K562 (cell line): ENCODE measurements around the gene ELP1. TPM values are rescaled to one million over a fixed set of nuclear protein-coding genes. Genes with fewer than 3 reads are reported as not detected.

ENCODE experiments used
- AFF4 ChIP-seq: sonication (generic); formaldehyde crosslinking; IDR thresholded peaks from 2 replicates; pipeline ENCODE4 v1.8.0; 2023; ENCODE audit warnings: mild to moderate bottlenecking, missing genetic modification reagents
- ATF6 ChIP-seq: sonication (generic); formaldehyde crosslinking; IDR thresholded peaks from 2 replicates; pipeline ENCODE4 v1.4.0; 2020; ENCODE audit warnings: mild to moderate bottlenecking, missing genetic modification reagents
- BHLHE40 ChIP-seq: IDR thresholded peaks from 2 replicates; pipeline ENCODE4 v1.6.1; 2011; ENCODE audit warnings: low read length, improper control_type of control experiment
- C11orf30 ChIP-seq: fragments of 450-650 bp; IDR thresholded peaks from 2 replicates; pipeline ENCODE4 v1.6.1; 2016; ENCODE audit warnings: low read depth, mild to moderate bottlenecking
- CEBPB ChIP-seq: fragments of 450-650 bp; IDR thresholded peaks from 2 replicates; pipeline ENCODE4 v1.6.1; 2016; ENCODE audit warnings: missing genetic modification characterization, missing compliant biosample characterization
- ELF4 ChIP-seq: fragments of 450-650 bp; formaldehyde crosslinking; IDR thresholded peaks from 2 replicates; pipeline ENCODE4 v1.4.0; 2022; ENCODE audit warnings: missing genetic modification characterization
- ESRRA ChIP-seq: fragments of 450-650 bp; IDR thresholded peaks from 2 replicates; pipeline ENCODE4 v1.6.1; 2014; ENCODE audit warnings: low read depth, mild to moderate bottlenecking, moderate library complexity, borderline replicate concordance
- KAT8 ChIP-seq: fragments of 450-650 bp; IDR thresholded peaks from 2 replicates; pipeline ENCODE4 v1.6.1; 2016; ENCODE audit warnings: low read depth, mild to moderate bottlenecking
- KDM2B ChIP-seq: fragments of 250-450 bp; sonication (Bioruptor Pico); IDR thresholded peaks from 2 replicates; pipeline ENCODE4 v1.8.0; 2021; ENCODE audit warnings: mild to moderate bottlenecking, moderate library complexity
- MTA2 ChIP-seq: fragments of 450-650 bp; IDR thresholded peaks from 2 replicates; pipeline ENCODE4 v1.6.1; 2016; ENCODE audit warnings: low read depth
- NEUROD1 ChIP-seq: fragments of 150-350 bp; IDR thresholded peaks from 2 replicates; pipeline ENCODE4 v1.6.1; 2014; ENCODE audit warnings: borderline replicate concordance, low read length, low read depth; ENCODE audit not compliant: partially characterized antibody
- NFIX ChIP-seq: fragments of 250-450 bp; sonication (Bioruptor Pico); IDR thresholded peaks from 2 replicates; pipeline ENCODE4 v1.4.0; 2020; ENCODE audit warnings: low read depth, mild to moderate bottlenecking, moderate library complexity
- PURB ChIP-seq: sonication (generic); formaldehyde crosslinking; IDR thresholded peaks from 2 replicates; pipeline ENCODE4 v1.9.0; 2021; ENCODE audit warnings: low read depth, mild to moderate bottlenecking, missing genetic modification reagents
- SMARCB1 ChIP-seq: IDR thresholded peaks from 2 replicates; pipeline ENCODE4 v1.6.1; 2011; ENCODE audit warnings: improper control_type of control experiment, low read depth; ENCODE audit not compliant: insufficient read length
- TEAD2 ChIP-seq: fragments of 450-650 bp; IDR thresholded peaks from 2 replicates; pipeline ENCODE4 v1.6.1; 2016; ENCODE audit warnings: missing genetic modification characterization, control low read depth, missing compliant biosample characterization
- TRIM25 ChIP-seq: fragments of 450-650 bp; IDR thresholded peaks from 2 replicates; pipeline ENCODE4 v1.7.0; 2016; ENCODE audit warnings: borderline replicate concordance
- ZBTB5 ChIP-seq: fragments of 450-650 bp; IDR thresholded peaks from 2 replicates; pipeline ENCODE4 v1.6.1; 2017; ENCODE audit warnings: antibody characterized with exemption
- ZNF644 ChIP-seq: fragments of 200-800 bp; sonication (Bioruptor generic); IDR thresholded peaks from 2 replicates; pipeline ENCODE4 v1.6.1; 2016; ENCODE audit warnings: low read depth, missing genetic modification characterization, missing compliant biosample characterization
- ZNF699 ChIP-seq: fragments of 250-450 bp; sonication (Bioruptor Pico); IDR thresholded peaks from 2 replicates; pipeline ENCODE4 v1.8.0; 2021; ENCODE audit warnings: mild to moderate bottlenecking, moderate library complexity; ENCODE audit not compliant: insufficient replicate concordance
- polyA plus RNA-seq, 8 experiments: library from polyadenylated mRNA; depleted of rRNA in 4 of 8; stranded (reverse) in 5 of 8; unstranded in 3 of 8; fragments of >200 nt; fragmentation: Nextera tagmentation in 2 of 8; fragmentation: Illumina TruSeq in 1 of 8; extraction: Ambion mirVana in 2 of 8; extraction: Trizol in 1 of 8; gene quantifications; 2 replicates each; pipeline versions ENCODE4 v1.2.1 to v1.2.3, GENCODE V29; 2011 to 2014; ENCODE audit warnings: inconsistent platforms in 1 of 8, missing spikeins in 1 of 8
- total RNA-seq, 7 experiments: library from RNA; depleted of rRNA in 6 of 7; stranded (reverse); fragments of >200 nt in 6 of 7; fragmentation: Illumina TruSeq in 2 of 7; extraction: Trizol in 2 of 7; gene quantifications; 2 replicates each; pipeline versions ENCODE4 v1.2.1 to v1.2.3, GENCODE V29; 2011 to 2021; ENCODE audit warnings: low replicate concordance in 1 of 7

The ELP1 gene
- total and polyA plus RNA-seq, 9 of the 15 experiments (the other 6 are each of a cell fraction or from before 2014, with no cell fraction given) = 17.0 to 48.6 (median 39.7) TPM

GRCh38 chr9:108903420-108904103 is 30.4 kb downstream of the ELP1 start (continued):
- TF ChIP-seq MTA2 (0 out of 2 replicates have a peak, but pooled peaks have one; percentile 29), KDM2B (CRISPR knock-in tag) (no peak), ATF6 (CRISPR knock-in tag) (no peak), ZNF699 (CRISPR knock-in tag) (no peak), CEBPB (tag) (peak; percentile 84), ZNF644 (peak; percentile 45; the same call in 1 of the 2 replicates), AFF4 (CRISPR knock-in tag) (no peak), NFIX (CRISPR knock-in tag) (no peak), TRIM25 (no peak), BHLHE40 (no peak), NEUROD1 (no peak), ZBTB5 (no peak), SMARCB1 (no peak), ELF4 (CRISPR knock-in tag) (peak; percentile 26; the same call in 1 of the 2 replicates), PURB (CRISPR knock-in tag) (no peak), C11orf30 (no peak; the same call in 1 of the 2 replicates), TEAD2 (tag) (no peak), KAT8 (no peak), ESRRA (peak; percentile 45; the same call in 1 of the 2 replicates)
